ENCODE data around the gene ATP5MG. TPM values are rescaled to one million over a fixed set of nuclear protein-coding genes. Genes with fewer than 3 reads are reported as not detected.

Gene ATP5MG
- total and polyA plus RNA-seq, 10 of the 15 experiments (the other 5 are each of a cell fraction or from before 2014, with no cell fraction given) = 211 to 2,276 (median 633) TPM

DNA sequence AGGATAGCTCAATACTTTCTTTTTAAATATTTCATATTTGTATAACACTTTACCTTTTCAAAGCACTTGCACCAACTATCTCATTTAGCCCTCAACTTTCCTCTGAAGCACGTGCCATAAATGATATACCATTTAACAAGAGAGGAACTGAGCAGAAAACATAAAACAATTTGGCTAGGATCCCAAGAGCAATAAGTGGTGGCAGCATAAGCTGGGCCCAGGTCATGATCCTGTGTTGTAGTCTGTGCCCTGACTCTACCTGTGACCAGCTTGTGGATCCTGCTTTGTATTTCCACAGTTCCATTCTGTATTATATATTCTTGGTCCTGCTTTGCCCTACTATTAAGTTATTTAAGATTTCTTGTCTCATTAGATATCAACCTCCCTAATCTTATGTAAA, 11.5 kb downstream of the ATP5MG start:
- Histone ChIP-seq H3K27me3 (replicated peaks in 1 of 2; ENCODE audit: control insufficient read depth in 2 of 2, insufficient read depth in 2 of 2, low read length in 1 of 2) (no peaks in the 10 kb centered on the region), H3K79me2 (ENCODE audit: control insufficient read depth, insufficient read depth, low read length) (no peaks in the 10 kb centered on the region; the same call in 1 of the 2 replicates), H3K4me1 (ENCODE audit: control insufficient read depth, insufficient read depth, low read length) (peaks cover 24% of the 10 kb centered on the region), H2AFZ (ENCODE audit: control insufficient read depth, low read depth, low read length) (no peak overlapping the region), H3K36me3 (ENCODE audit: control insufficient read depth in 2 of 2, insufficient read depth in 2 of 2, low read length in 1 of 2) (peaks cover 0 to 11% of the 10 kb centered on the region in 2 experiments; a peak in 2 of 4 replicates), H3K9ac (ENCODE audit: control insufficient read depth, insufficient read depth, low read length) (no peak overlapping the region), H4K20me1 (ENCODE audit: control insufficient read depth, insufficient read depth) (no peaks in the 10 kb centered on the region), H3K27ac (ENCODE audit: control insufficient read depth, insufficient read depth) (no peak overlapping the region), H3K9me3 (replicated peaks; ENCODE audit: control insufficient read depth, insufficient read depth, low read length) (no peaks in the 10 kb centered on the region; the same call in 2 of the 3 replicates), H3K4me3 (no peak overlapping the region), H3K4me2 (ENCODE audit: control insufficient read depth, insufficient read depth) (no peak overlapping the region)
- DNase-seq (ENCODE audit: low read depth, low spot score) (no peak), FAIRE-seq (no peak), ATAC-seq (no peak)
- ChIA-PET CTCF (interaction anchor here (0.6 to 1.1 kb wide), 6 partner anchors 20 to 214 kb away, joined by 3 to 4 read pairs (median 3); no protein-coding TSS in a partner anchor), RAD21 (ENCODE audit: unreplicated experiment) (no interaction called here), SMC1A (ENCODE audit: uncharacterized antibody, unreplicated experiment) (interaction anchor here (0.9 kb wide), 1 partner anchor 23 kb away, joined by 4 read pairs; no protein-coding TSS in a partner anchor), POLR2A (interaction anchor here (1.3 kb wide), 1 partner anchor 26 kb away, joined by 3 read pairs; no protein-coding TSS in a partner anchor)
- BruUV-seq (replicated peaks) = no TSS peak
- intact Hi-C loops (cut with micrococcal nuclease; ENCODE audit: unreplicated experiment) (no loop called here), in situ Hi-C loops (cut with MboI) (no loop called here)
- TF ChIP-seq RAD51 (IDR thresholded peaks at IDR 0.05) = no peak
- peak; percentile 8; the same call in 1 of the 2 replicates for TF ChIP-seq SPI1 (IDR thresholded peaks at IDR 0.05; ENCODE audit: borderline replicate concordance, insufficient read depth, low read depth, low read length)
- TF ChIP-seq, protein P1, sequence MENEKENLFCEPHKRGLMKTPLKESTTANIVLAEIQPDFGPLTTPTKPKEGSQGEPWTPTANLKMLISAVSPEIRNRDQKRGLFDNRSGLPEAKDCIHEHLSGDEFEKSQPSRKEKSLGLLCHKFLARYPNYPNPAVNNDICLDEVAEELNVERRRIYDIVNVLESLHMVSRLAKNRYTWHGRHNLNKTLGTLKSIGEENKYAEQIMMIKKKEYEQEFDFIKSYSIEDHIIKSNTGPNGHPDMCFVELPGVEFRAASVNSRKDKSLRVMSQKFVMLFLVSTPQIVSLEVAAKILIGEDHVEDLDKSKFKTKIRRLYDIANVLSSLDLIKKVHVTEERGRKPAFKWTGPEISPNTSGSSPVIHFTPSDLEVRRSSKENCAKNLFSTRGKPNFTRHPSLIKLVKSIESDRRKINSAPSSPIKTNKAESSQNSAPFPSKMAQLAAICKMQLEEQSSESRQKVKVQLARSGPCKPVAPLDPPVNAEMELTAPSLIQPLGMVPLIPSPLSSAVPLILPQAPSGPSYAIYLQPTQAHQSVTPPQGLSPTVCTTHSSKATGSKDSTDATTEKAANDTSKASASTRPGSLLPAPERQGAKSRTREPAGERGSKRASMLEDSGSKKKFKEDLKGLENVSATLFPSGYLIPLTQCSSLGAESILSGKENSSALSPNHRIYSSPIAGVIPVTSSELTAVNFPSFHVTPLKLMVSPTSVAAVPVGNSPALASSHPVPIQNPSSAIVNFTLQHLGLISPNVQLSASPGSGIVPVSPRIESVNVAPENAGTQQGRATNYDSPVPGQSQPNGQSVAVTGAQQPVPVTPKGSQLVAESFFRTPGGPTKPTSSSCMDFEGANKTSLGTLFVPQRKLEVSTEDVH (IDR thresholded peaks at IDR 0.05; ENCODE audit: low read depth, partially characterized antibody) = no peak
- TF ChIP-seq, protein P2, sequence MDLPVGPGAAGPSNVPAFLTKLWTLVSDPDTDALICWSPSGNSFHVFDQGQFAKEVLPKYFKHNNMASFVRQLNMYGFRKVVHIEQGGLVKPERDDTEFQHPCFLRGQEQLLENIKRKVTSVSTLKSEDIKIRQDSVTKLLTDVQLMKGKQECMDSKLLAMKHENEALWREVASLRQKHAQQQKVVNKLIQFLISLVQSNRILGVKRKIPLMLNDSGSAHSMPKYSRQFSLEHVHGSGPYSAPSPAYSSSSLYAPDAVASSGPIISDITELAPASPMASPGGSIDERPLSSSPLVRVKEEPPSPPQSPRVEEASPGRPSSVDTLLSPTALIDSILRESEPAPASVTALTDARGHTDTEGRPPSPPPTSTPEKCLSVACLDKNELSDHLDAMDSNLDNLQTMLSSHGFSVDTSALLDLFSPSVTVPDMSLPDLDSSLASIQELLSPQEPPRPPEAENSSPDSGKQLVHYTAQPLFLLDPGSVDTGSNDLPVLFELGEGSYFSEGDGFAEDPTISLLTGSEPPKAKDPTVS (IDR thresholded peaks at IDR 0.05; ENCODE audit: low read depth, low read length) = no peak
- TF ChIP-seq KAT2A (conservative IDR thresholded peaks at IDR 0.05; ENCODE audit: control insufficient read depth, low read depth, low read length) = no peak
- 100% methylated on average over 1 of the region's 1 CpG for WGBS (ENCODE audit: insufficient coverage, insufficient replicate concordance, low lambda C conversion rate, missing lambda C conversion rate)

Measured in GM12878 (cell line).